HCT116 (cell line): ENCODE results near the gene PGAP6.

Source experiments
- ATF3 ChIP-seq: IDR thresholded peaks from 2 replicates; pipeline ENCODE4 v1.6.1; 2012
- CTCF ChIP-seq, 3 experiments: fragments of 200-600 bp in 1 of 3; sonication (generic) in 1 of 3; IDR thresholded peaks in 2 of 3; conservative IDR thresholded peaks in 1 of 3; 2 replicates each; pipeline ENCODE4 v1.5.1; 2012 to 2017; ENCODE audit warnings: low read depth in 2 of 3, low read length in 2 of 3, antibody characterized with exemption in 1 of 3, borderline replicate concordance in 1 of 3, control low read depth in 1 of 3, mild to moderate bottlenecking in 1 of 3, mixed read lengths in 1 of 3, mixed run types in 1 of 3, moderate library complexity in 1 of 3; ENCODE audit not compliant: insufficient read depth in 1 of 3
- ELF1 ChIP-seq: IDR thresholded peaks from 2 replicates; pipeline ENCODE4 v1.6.1; 2012; ENCODE audit warnings: low read depth, borderline replicate concordance
- EZH2phosphoT487 ChIP-seq: fragments of 200-600 bp; IDR thresholded peaks from 2 replicates; pipeline ENCODE4 v1.6.1; 2018; ENCODE audit warnings: antibody characterized with exemption, borderline replicate concordance
- POLR2A ChIP-seq: IDR thresholded peaks from 2 replicates; pipeline ENCODE4 v1.7.0; 2011; ENCODE audit warnings: borderline replicate concordance; ENCODE audit not compliant: insufficient read depth, insufficient read length; ENCODE audit errors: extremely low read depth
- POLR2AphosphoS5 ChIP-seq: IDR thresholded peaks from 2 replicates; pipeline ENCODE4 v1.6.1; 2011; ENCODE audit warnings: mild to moderate bottlenecking, low read depth, low read length, moderate library complexity
- RAD21 ChIP-seq: IDR thresholded peaks from 2 replicates; pipeline ENCODE4 v1.6.1; 2012; ENCODE audit warnings: low read depth, mild to moderate bottlenecking
- REST ChIP-seq: IDR thresholded peaks from 2 replicates; pipeline ENCODE4 v1.6.1; 2012; ENCODE audit warnings: low read depth
- SRF ChIP-seq: IDR thresholded peaks from 2 replicates; pipeline ENCODE4 v1.6.1; 2012; ENCODE audit warnings: low read depth
- TCF7L2 ChIP-seq: IDR thresholded peaks from 2 replicates; pipeline ENCODE4 v1.7.0; 2011; ENCODE audit warnings: borderline replicate concordance, inconsistent platforms; ENCODE audit not compliant: insufficient read depth, insufficient read length; ENCODE audit errors: extremely low read depth
- ZBTB33 ChIP-seq: IDR thresholded peaks from 2 replicates; pipeline ENCODE4 v1.6.1; 2011; ENCODE audit warnings: mild to moderate bottlenecking, low read length, moderate library complexity; ENCODE audit not compliant: insufficient replicate concordance; ENCODE audit errors: extremely low read depth
- ZFX ChIP-seq: fragments of 450-650 bp; IDR thresholded peaks from 2 replicates; pipeline ENCODE4 v1.6.1; 2017
- ZNF274 ChIP-seq: fragments of 200-500 bp; sonication (Bioruptor generic); IDR thresholded peaks from 2 replicates; pipeline ENCODE4 v1.6.1; 2014; ENCODE audit warnings: mild to moderate bottlenecking, low read depth, low read length, inconsistent platforms

- no peak for TF ChIP-seq CTCF (IDR thresholded peaks at IDR 0.05 in 2 of 3, conservative IDR thresholded peaks at IDR 0.05 in 1 of 3; ENCODE audit: borderline replicate concordance in 1 of 3, insufficient read depth in 1 of 3, low read depth in 2 of 3, low read length in 2 of 3)
- no peak for TF ChIP-seq POLR2A
- no peak for TF ChIP-seq SRF
- TF ChIP-seq POLR2AphosphoS5 = no peak
- no peak for TF ChIP-seq TCF7L2
- TF ChIP-seq ZBTB33 = no peak
- TF ChIP-seq REST = no peak
- TF ChIP-seq ZNF274 = no peak
- TF ChIP-seq ZFX = no peak
- no peak for TF ChIP-seq ELF1
- TF ChIP-seq EZH2phosphoT487 = no peak
- TF ChIP-seq RAD21 = no peak
- TF ChIP-seq ATF3 = no peak
Observed at GRCh38 chr16:399340-400019, 17.7 kb upstream of the PGAP6 start.
